ENCODE data around the gene EPB41L2.

Gene EPB41L2

DNA sequence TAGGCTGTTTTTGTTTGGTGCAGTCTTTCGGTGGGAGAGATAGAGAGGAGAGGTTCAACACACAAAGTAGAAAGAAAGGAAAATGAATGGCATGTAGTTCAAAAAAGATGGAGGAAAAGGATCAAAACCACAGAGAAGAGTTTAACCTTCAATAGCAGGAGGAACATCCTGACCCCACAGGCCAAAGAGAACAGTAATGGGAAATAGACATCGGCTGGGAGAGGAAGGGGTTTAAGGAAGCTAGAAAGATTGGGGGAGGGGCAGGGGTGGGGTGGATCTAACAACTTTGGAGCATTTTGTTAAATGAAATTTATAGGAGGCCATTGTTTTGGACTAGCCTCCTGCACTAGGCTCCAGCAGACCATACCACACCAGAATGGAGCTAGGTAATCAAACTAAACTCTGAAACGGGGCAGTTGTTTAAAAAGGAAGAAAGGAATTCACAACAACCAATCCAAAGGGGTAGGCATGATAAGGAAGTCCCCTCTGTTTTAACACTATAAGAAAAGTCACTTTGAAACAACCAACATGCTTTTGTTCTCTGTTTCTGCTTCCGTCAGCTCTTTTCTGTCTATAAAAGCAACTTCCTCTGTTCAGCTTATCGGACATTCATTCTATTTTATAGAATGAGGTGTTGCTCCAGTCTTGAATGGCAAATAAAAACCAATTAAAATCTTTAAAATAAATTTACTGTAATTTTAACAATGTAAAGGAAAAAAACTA, 82.6 kb downstream of the EPB41L2 start:
- DNase-seq (ENCODE audit: low spot score) = no peak
- TF ChIP-seq CTCF (IDR thresholded peaks at IDR 0.05; ENCODE audit: extremely low read depth, missing control alignments) = no peak

- no peak for DNase-seq (ENCODE audit: low spot score)
- TF ChIP-seq CTCF (IDR thresholded peaks at IDR 0.05; ENCODE audit: extremely low read depth, missing control alignments) = no peak
These were observed 84.2 kb downstream of the EPB41L2 start for GRCh38 chr6:130978660-130979396.

DNA sequence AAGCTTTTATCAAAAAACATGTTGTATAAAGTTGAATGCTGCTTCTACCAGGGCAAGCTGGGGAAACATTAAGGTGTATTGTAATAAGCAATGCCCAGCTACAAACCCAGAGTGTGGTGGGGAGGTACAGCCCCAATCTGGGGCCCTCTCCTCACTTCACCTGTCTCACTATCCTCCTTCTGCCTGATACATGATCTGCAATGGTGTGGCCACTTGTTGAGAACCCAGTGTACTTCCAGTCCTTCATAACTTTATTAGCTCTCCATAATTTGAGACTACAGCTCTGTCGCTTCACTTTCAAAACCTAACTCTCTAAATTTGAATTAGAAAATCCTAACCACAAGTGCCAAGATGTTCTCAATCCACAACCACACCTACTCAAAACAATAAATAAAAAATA, 84.9 kb downstream of the EPB41L2 start:
- no peak for DNase-seq (ENCODE audit: low spot score)
- TF ChIP-seq CTCF (IDR thresholded peaks at IDR 0.05; ENCODE audit: extremely low read depth, missing control alignments) = no peak

GRCh38 chr6:130975325-130975724, 87.7 kb downstream of the EPB41L2 start:
- no peak for TF ChIP-seq CTCF (IDR thresholded peaks at IDR 0.05; ENCODE audit: extremely low read depth, missing control alignments)
- no peak for DNase-seq (ENCODE audit: low spot score)

DNA sequence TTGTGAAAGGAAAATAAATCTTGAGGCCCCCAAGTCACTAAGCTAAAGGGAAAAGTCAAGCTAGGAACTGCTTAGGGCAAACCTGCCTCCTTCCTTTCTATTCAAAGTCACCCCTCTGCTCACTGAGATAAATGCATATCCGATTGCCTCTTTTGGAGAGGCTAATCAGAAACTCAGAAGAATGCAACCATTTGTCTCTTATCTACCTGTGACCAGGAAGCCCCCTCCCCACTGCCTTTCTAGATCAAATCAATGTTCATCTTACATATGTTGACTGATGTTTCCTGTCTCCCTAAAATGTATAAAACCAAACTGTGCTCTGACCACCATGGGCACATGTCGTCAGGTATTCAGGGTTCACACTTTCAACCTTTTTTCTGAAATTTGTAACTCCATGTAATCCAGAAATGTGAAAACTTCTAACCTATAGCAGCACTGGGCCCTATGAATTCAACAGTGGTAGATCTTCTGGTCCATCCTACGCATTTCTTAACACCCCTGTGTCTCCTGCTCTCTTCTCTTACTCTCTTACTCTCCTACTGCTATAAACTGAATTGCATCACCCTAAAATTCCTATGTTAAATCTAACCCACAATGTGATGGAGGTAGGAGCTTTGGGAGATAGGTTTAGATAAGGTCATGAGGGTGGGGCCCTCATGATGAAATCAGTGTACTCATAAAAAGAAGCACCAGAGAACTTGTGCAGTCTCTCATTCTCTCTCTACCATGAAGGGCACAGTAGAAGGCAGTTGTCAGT, 89.3 kb downstream of the EPB41L2 start:
- no peak for DNase-seq (ENCODE audit: low spot score)
- no peak for TF ChIP-seq CTCF (IDR thresholded peaks at IDR 0.05; ENCODE audit: extremely low read depth, missing control alignments)

GRCh38 chr6:130971504-130971903, 91.5 kb downstream of the EPB41L2 start:
- no peak for DNase-seq (ENCODE audit: low spot score)
- no peak for TF ChIP-seq CTCF (IDR thresholded peaks at IDR 0.05; ENCODE audit: extremely low read depth, missing control alignments)

Measured in GM20000 (cell line).